GM10266 (cell line): ENCODE measurements around the gene CCDC188.

Experiments
- DNase-seq: peaks from one replicate; pipeline ENCODE4 v3.0.0; 2012; ENCODE audit errors: extremely low spot score
- TF ChIP-seq, protein P1 (sequence below): IDR thresholded peaks from 2 replicates; pipeline ENCODE4 v1.5.1; 2012; ENCODE audit warnings: mild to moderate bottlenecking, low read depth; ENCODE audit not compliant: control insufficient read depth, insufficient read depth; ENCODE audit errors: missing control alignments

CCDC188 gene

GRCh38 chr22:20145832-20146223 lies 5.0 kb downstream of the CCDC188 start:
- TF ChIP-seq, protein P1, sequence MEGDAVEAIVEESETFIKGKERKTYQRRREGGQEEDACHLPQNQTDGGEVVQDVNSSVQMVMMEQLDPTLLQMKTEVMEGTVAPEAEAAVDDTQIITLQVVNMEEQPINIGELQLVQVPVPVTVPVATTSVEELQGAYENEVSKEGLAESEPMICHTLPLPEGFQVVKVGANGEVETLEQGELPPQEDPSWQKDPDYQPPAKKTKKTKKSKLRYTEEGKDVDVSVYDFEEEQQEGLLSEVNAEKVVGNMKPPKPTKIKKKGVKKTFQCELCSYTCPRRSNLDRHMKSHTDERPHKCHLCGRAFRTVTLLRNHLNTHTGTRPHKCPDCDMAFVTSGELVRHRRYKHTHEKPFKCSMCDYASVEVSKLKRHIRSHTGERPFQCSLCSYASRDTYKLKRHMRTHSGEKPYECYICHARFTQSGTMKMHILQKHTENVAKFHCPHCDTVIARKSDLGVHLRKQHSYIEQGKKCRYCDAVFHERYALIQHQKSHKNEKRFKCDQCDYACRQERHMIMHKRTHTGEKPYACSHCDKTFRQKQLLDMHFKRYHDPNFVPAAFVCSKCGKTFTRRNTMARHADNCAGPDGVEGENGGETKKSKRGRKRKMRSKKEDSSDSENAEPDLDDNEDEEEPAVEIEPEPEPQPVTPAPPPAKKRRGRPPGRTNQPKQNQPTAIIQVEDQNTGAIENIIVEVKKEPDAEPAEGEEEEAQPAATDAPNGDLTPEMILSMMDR: no peak
- no peak for DNase-seq

- TF ChIP-seq, protein P1: no peak
- no peak for DNase-seq
Measured at GRCh38 chr22:20145206-20145831, 5.5 kb downstream of the CCDC188 start.

- no peak for DNase-seq
Measured at GRCh38 chr22:20143883-20144665, 6.8 kb downstream of the CCDC188 start.

DNA sequence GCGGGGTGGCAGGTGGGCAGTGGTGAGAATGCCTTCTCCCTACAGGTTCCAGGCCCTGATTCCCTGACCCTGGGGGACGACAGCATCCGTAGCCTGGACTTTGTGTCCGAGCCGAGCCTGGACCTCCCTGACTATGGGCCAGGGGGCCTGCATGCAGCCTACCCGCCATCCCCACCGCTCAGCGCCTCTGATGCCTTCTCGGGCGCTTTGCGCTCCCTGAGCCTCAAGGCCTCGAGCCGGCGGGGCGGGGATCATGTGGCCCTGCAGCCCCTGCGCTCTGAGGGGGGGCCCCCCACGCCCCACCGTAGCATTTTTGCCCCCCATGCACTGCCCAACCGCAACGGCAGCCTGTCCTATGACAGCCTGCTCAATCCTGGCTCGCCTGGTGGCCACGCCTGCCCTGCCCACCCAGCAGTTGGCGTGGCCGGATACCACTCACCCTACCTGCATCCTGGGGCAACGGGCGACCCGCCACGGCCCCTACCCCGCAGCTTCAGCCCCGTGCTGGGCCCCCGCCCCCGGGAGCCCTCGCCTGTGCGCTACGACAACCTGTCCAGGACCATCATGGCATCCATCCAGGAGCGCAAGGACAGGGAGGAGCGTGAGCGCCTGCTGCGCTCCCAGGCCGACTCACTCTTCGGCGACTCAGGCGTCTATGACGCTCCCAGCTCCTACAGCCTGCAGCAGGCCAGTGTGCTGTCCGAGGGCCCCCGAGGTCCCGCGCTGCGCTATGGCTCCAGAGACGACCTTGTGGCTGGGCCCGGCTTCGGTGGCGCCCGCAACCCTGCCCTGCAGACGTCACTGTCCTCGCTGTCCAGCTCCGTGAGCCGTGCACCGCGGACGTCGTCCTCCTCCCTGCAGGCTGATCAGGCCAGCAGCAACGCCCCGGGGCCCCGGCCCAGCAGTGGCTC lies 7.9 kb downstream of the CCDC188 start:
- no peak for DNase-seq
- TF ChIP-seq, protein P1: no peak

More at GRCh38 chr22:20143883-20144665, 6.8 kb downstream of the CCDC188 start:
- TF ChIP-seq, protein P1: no peak

DNA sequence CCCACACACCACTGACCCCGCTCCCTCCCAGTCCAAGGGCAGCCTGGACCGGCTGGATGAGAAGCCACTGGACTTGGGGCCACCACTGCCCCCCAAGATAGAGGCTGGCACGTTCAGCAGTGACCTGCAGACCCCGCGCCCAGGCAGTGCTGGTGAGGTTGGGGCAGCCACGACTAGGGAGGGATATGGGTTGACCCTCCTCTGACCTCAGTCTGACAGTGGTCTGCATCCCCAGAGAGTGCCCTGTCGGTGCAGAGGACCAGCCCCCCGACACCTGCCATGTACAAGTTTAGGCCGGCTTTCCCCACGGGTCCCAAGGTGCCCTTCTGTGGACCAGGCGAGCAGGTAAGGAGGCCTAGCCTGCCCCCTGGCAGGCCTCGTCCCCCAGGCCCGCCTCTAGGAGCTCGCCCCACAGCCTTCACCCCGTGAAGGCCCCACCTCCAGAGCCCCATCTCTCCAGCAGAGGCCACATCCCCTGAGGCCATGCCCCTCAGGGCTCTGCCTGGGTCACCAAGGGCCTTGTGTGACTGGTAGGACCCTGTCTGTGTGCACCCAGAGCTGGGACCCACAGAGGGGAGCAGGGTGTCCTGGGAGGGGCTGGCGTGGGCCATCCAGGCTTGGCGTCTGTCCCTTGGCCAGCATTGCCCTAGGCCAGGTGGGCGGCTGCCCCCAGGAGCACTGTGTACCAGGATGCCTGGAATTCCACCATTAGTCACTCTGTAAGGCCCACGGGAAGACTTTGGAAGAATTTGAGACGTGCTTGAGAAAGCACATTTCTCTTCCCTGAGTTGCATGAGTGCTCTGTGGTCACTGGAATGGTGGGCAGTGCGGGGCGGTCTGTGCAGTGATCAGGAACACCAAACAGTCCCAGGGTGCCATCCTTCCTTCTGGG lies 9.4 kb downstream of the CCDC188 start:
- TF ChIP-seq, protein P1: no peak
- no peak for DNase-seq

GRCh38 chr22:20140521-20140964 lies 10.3 kb downstream of the CCDC188 start:
- TF ChIP-seq, protein P1: no peak
- DNase-seq: no peak
